GM04503 (cell line): ENCODE results near the gene ANKS1B.
A peak's percentile ranks its signal among the peaks of the same experiment; 100 is the strongest.

Experiments
- DNase-seq: peaks from one replicate; pipeline ENCODE4 v3.0.0-alpha.2; 2012; ENCODE audit warnings: low read depth

The ANKS1B gene

DNA sequence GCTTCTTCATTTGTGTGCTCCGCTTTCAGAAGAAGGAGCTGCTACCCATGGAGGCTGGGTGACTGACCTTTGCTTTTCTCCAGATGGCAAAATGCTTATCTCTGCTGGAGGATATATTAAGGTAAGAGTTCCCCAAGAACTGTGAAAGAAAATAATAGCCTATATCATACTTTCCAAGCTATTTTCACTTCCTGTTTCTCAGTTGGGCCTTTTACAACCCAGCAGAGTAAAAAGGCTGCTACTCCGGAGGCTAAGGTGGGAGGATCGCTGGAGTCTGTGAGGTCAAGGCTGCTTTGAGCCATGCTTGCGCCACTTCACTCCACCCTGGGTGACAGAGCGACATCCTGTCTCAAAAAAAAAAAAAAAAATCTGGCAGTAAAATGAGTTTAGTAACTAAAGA lies 1257.5 kb downstream of the ANKS1B start:
- DNase-seq = no peak

GRCh38 chr12:98725476-98726247 lies 1259.1 kb downstream of the ANKS1B start:
- DNase-seq = peak; percentile 28

DNA sequence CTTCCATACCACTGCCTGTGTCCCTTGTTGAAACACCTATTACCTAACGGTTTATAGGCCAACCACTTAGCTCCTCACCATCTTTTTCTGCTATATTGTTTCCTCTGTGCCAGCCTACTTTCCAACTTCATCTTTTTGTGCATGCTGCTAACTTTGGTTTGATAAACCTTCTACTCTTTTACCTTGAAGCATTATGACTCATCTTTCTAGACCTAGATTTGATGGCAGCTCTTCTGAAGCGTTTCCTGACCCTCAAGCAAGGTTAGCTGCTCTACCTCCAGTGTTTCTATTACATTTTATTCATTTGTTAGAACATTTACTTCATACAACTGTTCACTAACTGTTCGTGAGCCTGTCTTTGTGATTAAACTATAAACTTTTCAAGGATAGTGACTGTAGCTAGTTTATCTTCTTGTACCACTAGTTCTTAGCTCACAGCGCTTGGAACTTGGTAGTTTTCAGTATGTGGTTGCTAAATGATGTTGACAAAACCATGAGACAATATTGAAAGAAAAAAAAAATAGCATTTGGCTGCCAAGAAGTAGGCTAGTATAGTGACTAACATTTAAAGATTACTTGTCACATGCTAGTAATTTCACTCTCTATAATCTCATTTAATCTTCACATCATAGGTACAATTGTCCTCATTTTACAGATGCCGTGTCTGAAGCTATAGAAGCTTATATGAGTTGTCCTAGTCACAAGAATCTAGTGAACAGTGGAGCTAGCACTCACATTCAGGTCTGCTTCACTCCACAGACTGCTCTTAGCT lies 1260.2 kb downstream of the ANKS1B start:
- DNase-seq = no peak

- DNase-seq = no peak
Measured at GRCh38 chr12:98721204-98721702, 1263.5 kb downstream of the ANKS1B start.

DNA sequence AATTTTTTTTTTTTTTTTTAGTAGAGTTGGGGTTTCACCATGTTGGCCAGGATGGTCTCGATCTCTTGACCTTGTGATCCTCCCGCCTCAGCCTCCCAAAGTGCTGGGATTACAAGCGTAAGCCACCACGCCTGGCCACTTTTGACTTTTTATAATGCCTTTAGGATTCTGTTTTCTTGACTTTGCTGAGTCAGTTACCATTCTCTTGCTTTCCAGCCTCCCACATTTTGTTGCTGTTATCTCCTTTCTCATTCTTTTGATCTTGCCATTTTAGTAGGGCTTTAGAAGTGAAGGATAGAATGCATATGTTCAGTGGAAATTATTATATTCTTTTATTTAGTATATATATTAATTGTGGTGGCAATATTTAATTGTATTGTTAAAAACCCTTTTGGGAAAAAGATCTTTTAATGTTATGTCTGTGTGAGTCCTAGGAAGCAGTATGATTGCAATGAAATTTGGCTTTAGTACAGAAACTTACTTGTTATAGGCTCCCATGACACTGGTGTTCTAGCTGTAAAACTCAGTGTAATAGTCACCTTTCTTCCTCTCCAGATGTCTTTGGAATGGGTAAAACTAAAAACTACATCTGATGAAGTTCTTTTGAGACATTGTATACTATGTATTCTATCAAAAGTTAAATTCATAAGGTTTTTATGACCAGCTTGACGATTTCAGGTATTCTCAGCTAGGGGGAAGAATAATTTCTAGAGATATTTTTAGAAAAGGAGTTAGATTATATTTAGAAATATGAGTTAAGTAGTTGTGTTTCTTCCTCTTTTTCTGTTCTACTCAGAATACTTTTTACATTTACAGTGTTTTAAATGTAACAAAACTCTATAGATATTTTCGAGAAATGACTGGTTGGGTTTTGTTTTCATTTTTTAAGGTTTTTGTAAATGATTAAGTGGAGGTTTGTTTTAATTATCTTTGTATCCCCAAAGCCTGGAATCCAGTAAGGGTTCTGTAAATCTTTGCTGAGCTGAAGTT lies 1264.9 kb downstream of the ANKS1B start:
- no peak for DNase-seq

- no peak for DNase-seq
Measured at GRCh38 chr12:98714426-98714825, 1270.3 kb downstream of the ANKS1B start.

- no peak for DNase-seq
Measured at GRCh38 chr12:98709022-98709421, 1275.7 kb downstream of the ANKS1B start.

GRCh38 chr12:98701166-98701565 lies 1283.6 kb downstream of the ANKS1B start:
- no peak for DNase-seq

- no peak for DNase-seq
Measured at GRCh38 chr12:98699586-98699985, 1285.2 kb downstream of the ANKS1B start.

DNA sequence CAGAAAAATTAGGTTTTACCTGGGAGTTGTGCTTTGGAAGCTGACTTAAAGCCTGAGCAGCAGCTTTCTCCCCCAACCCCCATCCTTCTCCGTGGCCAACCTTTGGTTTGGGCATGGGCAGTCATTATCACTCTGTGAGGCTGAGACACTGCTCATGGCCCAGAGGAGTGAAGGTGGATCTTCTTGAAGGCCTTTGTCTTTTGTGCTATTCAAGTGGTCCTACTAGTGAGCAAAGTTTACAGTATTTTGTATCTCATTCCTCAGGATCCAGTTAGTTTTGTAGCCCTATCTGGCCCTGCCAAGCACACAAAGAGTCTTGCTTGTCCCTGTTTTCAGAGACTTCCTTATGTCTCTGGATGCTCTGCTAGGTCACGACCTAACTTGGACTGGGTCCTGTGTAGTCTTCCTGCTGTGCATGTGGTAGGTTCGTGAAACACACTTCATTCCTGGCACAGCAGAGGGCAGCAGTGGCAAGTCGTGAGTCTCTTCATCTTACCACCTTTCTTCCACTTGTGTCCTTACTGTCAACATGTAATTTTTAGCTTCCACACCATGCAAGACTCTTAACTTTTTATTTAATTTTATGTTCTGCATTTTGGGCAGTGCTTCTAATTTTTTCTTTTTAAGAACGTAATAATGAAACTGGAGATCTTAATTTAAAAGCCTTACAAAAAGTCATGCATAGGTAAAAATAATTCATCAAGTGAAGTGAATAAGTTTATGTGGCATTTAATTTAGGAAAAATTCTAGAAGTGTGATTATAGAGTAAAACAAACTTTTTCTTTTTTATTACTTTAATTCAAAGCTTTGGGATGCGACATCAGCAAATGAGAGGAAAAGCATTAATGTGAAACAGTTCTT lies 1285.9 kb downstream of the ANKS1B start:
- DNase-seq = peak; percentile 8

DNA sequence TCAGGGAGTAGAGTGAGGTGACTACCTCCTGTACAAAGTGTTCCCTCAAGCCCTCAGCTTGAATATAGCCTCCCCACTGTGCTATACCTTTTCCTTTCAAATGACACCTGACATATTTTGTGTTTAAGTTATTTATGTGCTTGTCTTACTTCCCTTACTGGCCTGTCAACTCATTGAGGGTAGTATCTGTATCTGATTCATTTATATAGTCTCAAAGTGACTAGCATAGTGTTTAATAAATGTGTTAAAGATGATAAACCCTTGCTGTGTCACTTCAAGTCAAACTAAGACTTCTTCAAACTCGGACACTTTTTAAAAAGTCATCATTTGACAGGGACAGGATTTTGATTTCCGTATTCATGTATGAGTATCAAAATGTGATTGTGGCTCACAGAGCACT lies 1287.5 kb downstream of the ANKS1B start:
- no peak for DNase-seq

GRCh38 chr12:98696036-98696646 lies 1288.6 kb downstream of the ANKS1B start:
- DNase-seq = no peak

DNA sequence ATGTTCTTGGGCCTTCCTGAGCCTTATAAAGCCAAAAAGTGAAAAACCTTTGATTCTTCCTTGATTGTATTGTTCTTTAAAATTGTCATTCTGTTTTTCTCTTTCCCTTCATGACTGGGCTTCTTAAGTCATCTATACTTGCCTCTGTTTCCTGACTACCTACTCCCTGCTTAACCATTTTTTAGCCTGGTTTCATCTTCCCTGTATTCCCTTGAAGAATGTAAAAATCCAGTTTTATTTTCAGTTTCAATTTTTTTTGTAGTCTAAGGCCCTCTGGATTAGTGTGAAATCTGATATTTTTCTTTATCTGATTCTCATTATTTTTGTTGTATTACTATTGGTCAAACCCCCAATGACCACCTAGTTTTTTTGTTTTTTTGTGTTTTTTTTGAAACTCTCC lies 1293.4 kb downstream of the ANKS1B start:
- DNase-seq = no peak

- no peak for DNase-seq
Measured at GRCh38 chr12:98686603-98687002, 1298.1 kb downstream of the ANKS1B start.
